ENCODE results near the gene ANO9. TPM values are rescaled to one million over a fixed set of nuclear protein-coding genes. Genes with fewer than 3 reads are reported as not detected.
A peak's percentile ranks its signal among the peaks of the same experiment; 100 is the strongest.

The ANO9 gene
- total and polyA plus RNA-seq, 4 donors, result 0.10 to 0.53 (median 0.22) TPM; not detected in 1

- H3K36me3 ChIP-seq (ENCODE audit: control insufficient read depth, insufficient read depth, low read length), result peaks cover 66% of the 10 kb centered on the region
- no peak for DNase-seq (ENCODE audit: low read depth in 4 of 6, low spot score in 6 of 6)
- H3K9me3 ChIP-seq (ENCODE audit: control insufficient read depth, insufficient read depth, low read length), result no peaks in the 10 kb centered on the region
- H3K4me1 ChIP-seq (ENCODE audit: control insufficient read depth, insufficient read depth, low read length), result peaks cover 1% of the 10 kb centered on the region
- WGBS (ENCODE audit: insufficient coverage), result 92% methylated on average over 21 of the region's 24 CpGs
- no peaks in the 10 kb centered on the region for H3K27me3 ChIP-seq (ENCODE audit: control insufficient read depth, insufficient read depth, low read length)
- no peak overlapping the region for H3K4me3 ChIP-seq (ENCODE audit: low read depth, low read length)
- H3K27ac ChIP-seq (ENCODE audit: low read depth, low read length), result no peak overlapping the region
Observed at GRCh38 chr11:464316-464715, 22.5 kb upstream of the ANO9 start.

GRCh38 chr11:462107-462890 is 20.5 kb upstream of the ANO9 start:
- Histone ChIP-seq H3K27me3 (ENCODE audit: control insufficient read depth, insufficient read depth, low read length) (no peaks in the 10 kb centered on the region), H3K27ac (ENCODE audit: low read depth, low read length) (no peak overlapping the region), H3K36me3 (ENCODE audit: control insufficient read depth, insufficient read depth, low read length) (peaks cover 64% of the 10 kb centered on the region), H3K4me3 (ENCODE audit: low read depth, low read length) (no peak overlapping the region), H3K9me3 (ENCODE audit: control insufficient read depth, insufficient read depth, low read length) (no peaks in the 10 kb centered on the region), H3K4me1 (ENCODE audit: control insufficient read depth, insufficient read depth, low read length) (no peaks in the 10 kb centered on the region)
- 95% methylated on average over 15 of the region's 16 CpGs for WGBS (ENCODE audit: insufficient coverage)
- no peak for DNase-seq (ENCODE audit: low read depth in 4 of 6, low spot score in 6 of 6)

GRCh38 chr11:461626-462025 is 19.8 kb upstream of the ANO9 start:
- H3K4me3 ChIP-seq (ENCODE audit: low read depth, low read length), result no peak overlapping the region
- H3K27me3 ChIP-seq (ENCODE audit: control insufficient read depth, insufficient read depth, low read length), result no peaks in the 10 kb centered on the region
- no peaks in the 10 kb centered on the region for H3K9me3 ChIP-seq (ENCODE audit: control insufficient read depth, insufficient read depth, low read length)
- H3K36me3 ChIP-seq (ENCODE audit: control insufficient read depth, insufficient read depth, low read length), result peaks cover 65% of the 10 kb centered on the region
- no peak for DNase-seq (ENCODE audit: low read depth in 4 of 6, low spot score in 6 of 6)
- peak overlapping the region; percentile 80 for H3K27ac ChIP-seq (ENCODE audit: low read depth, low read length)
- no peaks in the 10 kb centered on the region for H3K4me1 ChIP-seq (ENCODE audit: control insufficient read depth, insufficient read depth, low read length)
- 94% methylated on average over 6 of the region's 9 CpGs for WGBS (ENCODE audit: insufficient coverage)

- H3K4me3 ChIP-seq (ENCODE audit: low read depth, low read length), result peak overlapping the region; percentile 2
Observed at GRCh38 chr11:460331-461199, 18.8 kb upstream of the ANO9 start.

GRCh38 chr11:459511-460220 is 17.9 kb upstream of the ANO9 start:
- WGBS (ENCODE audit: insufficient coverage), result 95% methylated on average over 24 of the region's 24 CpGs
- peak overlapping the region; percentile 80 for H3K27ac ChIP-seq (ENCODE audit: low read depth, low read length)

More at GRCh38 chr11:460331-461199, 18.8 kb upstream of the ANO9 start:
- Histone ChIP-seq H3K36me3 (ENCODE audit: control insufficient read depth, insufficient read depth, low read length) (peaks cover 76% of the 10 kb centered on the region), H3K27ac (ENCODE audit: low read depth, low read length) (peak overlapping the region; percentile 80), H3K4me1 (ENCODE audit: control insufficient read depth, insufficient read depth, low read length) (no peaks in the 10 kb centered on the region), H3K27me3 (ENCODE audit: control insufficient read depth, insufficient read depth, low read length) (no peaks in the 10 kb centered on the region), H3K9me3 (ENCODE audit: control insufficient read depth, insufficient read depth, low read length) (no peaks in the 10 kb centered on the region)
- WGBS (ENCODE audit: insufficient coverage), result 89% methylated on average over 41 of the region's 41 CpGs
- DNase-seq (ENCODE audit: low read depth in 4 of 6, low spot score in 6 of 6), result peak in 1 of 6 donors; percentile 36

GRCh38 chr11:457111-457760 is 15.4 kb upstream of the ANO9 start:
- no peak overlapping the region for H3K27ac ChIP-seq (ENCODE audit: low read depth, low read length)
- H3K36me3 ChIP-seq (ENCODE audit: control insufficient read depth, insufficient read depth, low read length), result peaks cover 78% of the 10 kb centered on the region
- no peaks in the 10 kb centered on the region for H3K27me3 ChIP-seq (ENCODE audit: control insufficient read depth, insufficient read depth, low read length)
- peaks cover 2% of the 10 kb centered on the region for H3K4me1 ChIP-seq (ENCODE audit: control insufficient read depth, insufficient read depth, low read length)
- no peaks in the 10 kb centered on the region for H3K9me3 ChIP-seq (ENCODE audit: control insufficient read depth, insufficient read depth, low read length)
- H3K4me3 ChIP-seq (ENCODE audit: low read depth, low read length), result no peak overlapping the region
- no peak for DNase-seq (ENCODE audit: low read depth in 4 of 6, low spot score in 6 of 6)
- 79% methylated on average over 15 of the region's 23 CpGs for WGBS (ENCODE audit: insufficient coverage)

More at GRCh38 chr11:459511-460220, 17.9 kb upstream of the ANO9 start:
- H3K36me3 ChIP-seq (ENCODE audit: control insufficient read depth, insufficient read depth, low read length), result peaks cover 80% of the 10 kb centered on the region
- DNase-seq (ENCODE audit: low read depth in 4 of 6, low spot score in 6 of 6), result no peak
- no peaks in the 10 kb centered on the region for H3K9me3 ChIP-seq (ENCODE audit: control insufficient read depth, insufficient read depth, low read length)
- H3K27me3 ChIP-seq (ENCODE audit: control insufficient read depth, insufficient read depth, low read length), result no peaks in the 10 kb centered on the region
- no peaks in the 10 kb centered on the region for H3K4me1 ChIP-seq (ENCODE audit: control insufficient read depth, insufficient read depth, low read length)
- no peak overlapping the region for H3K4me3 ChIP-seq (ENCODE audit: low read depth, low read length)

- H3K27ac ChIP-seq (ENCODE audit: low read depth, low read length), result no peak overlapping the region
- no peak for DNase-seq (ENCODE audit: low read depth in 4 of 6, low spot score in 6 of 6)
- peaks cover 9% of the 10 kb centered on the region for H3K4me1 ChIP-seq (ENCODE audit: control insufficient read depth, insufficient read depth, low read length)
- H3K9me3 ChIP-seq (ENCODE audit: control insufficient read depth, insufficient read depth, low read length), result no peaks in the 10 kb centered on the region
- 60% methylated on average over 6 of the region's 7 CpGs for WGBS (ENCODE audit: insufficient coverage)
- H3K36me3 ChIP-seq (ENCODE audit: control insufficient read depth, insufficient read depth, low read length), result peaks cover 78% of the 10 kb centered on the region
- H3K4me3 ChIP-seq (ENCODE audit: low read depth, low read length), result no peak overlapping the region
- H3K27me3 ChIP-seq (ENCODE audit: control insufficient read depth, insufficient read depth, low read length), result no peaks in the 10 kb centered on the region
Observed at GRCh38 chr11:456533-456932, 14.7 kb upstream of the ANO9 start.

- H3K27ac ChIP-seq (ENCODE audit: low read depth, low read length), result no peak overlapping the region
- no peaks in the 10 kb centered on the region for H3K9me3 ChIP-seq (ENCODE audit: control insufficient read depth, insufficient read depth, low read length)
- H3K4me1 ChIP-seq (ENCODE audit: control insufficient read depth, insufficient read depth, low read length), result peaks cover 17% of the 10 kb centered on the region
- no peak for DNase-seq (ENCODE audit: low read depth in 4 of 6, low spot score in 6 of 6)
- H3K36me3 ChIP-seq (ENCODE audit: control insufficient read depth, insufficient read depth, low read length), result peaks cover 73% of the 10 kb centered on the region
- no peaks in the 10 kb centered on the region for H3K27me3 ChIP-seq (ENCODE audit: control insufficient read depth, insufficient read depth, low read length)
- WGBS (ENCODE audit: insufficient coverage), result 84% methylated on average over 13 of the region's 23 CpGs
- H3K4me3 ChIP-seq (ENCODE audit: low read depth, low read length), result no peak overlapping the region
Observed at GRCh38 chr11:455566-456147, 13.8 kb upstream of the ANO9 start.

Data from spinal cord (tissue), 10 donors.